Breast epithelium (tissue), 4 donors: ENCODE measurements around the gene LRP6. TPM values are rescaled to one million over a fixed set of nuclear protein-coding genes. Genes with fewer than 3 reads are reported as not detected.

ENCODE experiments used
- DNase-seq, 2 donors: peaks; one replicate each; pipeline ENCODE4 v3.0.0-alpha.2; 2019; ENCODE audit warnings: low spot score in 2 of 2
- H3K27ac ChIP-seq, 2 donors: fragments of 200-600 bp; sonication (generic) in 1 of 2; one replicate each; pipeline ENCODE4 v1.5.1; 2016 to 2019; ENCODE audit warnings: mild to moderate bottlenecking in 1 of 2
- H3K27me3 ChIP-seq, 2 donors: fragments of 200-600 bp; sonication (generic) in 1 of 2; one replicate each; pipeline versions ENCODE4 v1.5.1 to v1.6.0; 2017 to 2019; ENCODE audit warnings: control low read depth in 1 of 2, mild to moderate bottlenecking in 1 of 2
- H3K36me3 ChIP-seq: fragments of 200-600 bp; one replicate; pipeline ENCODE4 v1.5.1; 2019
- H3K4me1 ChIP-seq, 2 donors: fragments of 200-600 bp; sonication (generic); one replicate each; pipeline ENCODE4 v1.5.1; 2016 to 2019; ENCODE audit warnings: control low read depth in 1 of 2
- H3K4me3 ChIP-seq, 3 donors: fragments of 200-600 bp; sonication (generic); 1 replicate in 2 of 3; 2 replicates in 1 of 3; pipeline ENCODE4 v1.5.1; 2016 to 2019; ENCODE audit warnings: mild to moderate bottlenecking in 3 of 3, moderate library complexity in 2 of 3
- H3K9me3 ChIP-seq, 2 donors: fragments of 200-600 bp; sonication (generic) in 1 of 2; one replicate each; pipeline ENCODE4 v1.5.1; 2016 to 2019; ENCODE audit warnings: control low read depth in 1 of 2
- CTCF ChIP-seq, 3 donors: fragments of 450-650 bp; IDR thresholded peaks; one replicate each; pipeline ENCODE4 v1.5.1; 2016 to 2017; ENCODE audit warnings: antibody characterized with exemption in 3 of 3, mild to moderate bottlenecking in 3 of 3, moderate library complexity in 3 of 3
- POLR2A ChIP-seq: fragments of 450-650 bp; IDR thresholded peaks from one replicate; pipeline ENCODE4 v1.6.1; 2016; ENCODE audit warnings: antibody characterized with exemption, mild to moderate bottlenecking, moderate library complexity
- POLR2AphosphoS5 ChIP-seq, 3 donors: sonication (generic); formaldehyde crosslinking; IDR thresholded peaks; one replicate each; pipeline ENCODE4 v1.6.1; 2017; ENCODE audit warnings: antibody characterized with exemption in 3 of 3
- intact Hi-C: fragments of 100-400 bp; cut with DNase I; formaldehyde crosslinking; loops from one replicate; pipeline ENCODE4 v1.15.1; 2023; ENCODE audit warnings: low total_unique reads
- total RNA-seq, 3 donors: library from RNA; depleted of rRNA; stranded (reverse); fragments of >200 nt; gene quantifications; one replicate each; pipeline ENCODE4 v1.1.0, GENCODE V29; 2016

The LRP6 gene
- total RNA-seq, 3 donors from 2014 or later = 28.6 to 69.1 (median 52.4) TPM

- H3K27me3 ChIP-seq = no peaks in the 10 kb centered on the region
- DNase-seq = no peak
- intact Hi-C loops = no loop called here
- no peaks in the 10 kb centered on the region for H3K4me1 ChIP-seq
- no peaks in the 10 kb centered on the region for H3K36me3 ChIP-seq
- no peak overlapping the region for H3K27ac ChIP-seq
- no peaks in the 10 kb centered on the region for H3K9me3 ChIP-seq
- TF ChIP-seq CTCF (IDR thresholded peaks at IDR 0.05) (no peak), POLR2AphosphoS5 (IDR thresholded peaks at IDR 0.05) (no peak), POLR2A (no peak)
- no peak overlapping the region for H3K4me3 ChIP-seq
Observed at GRCh38 chr12:12226187-12226586, 40.7 kb downstream of the LRP6 start.

- Histone ChIP-seq H3K4me1 (no peaks in the 10 kb centered on the region), H3K4me3 (no peak overlapping the region), H3K27me3 (no peaks in the 10 kb centered on the region), H3K9me3 (no peaks in the 10 kb centered on the region), H3K36me3 (no peaks in the 10 kb centered on the region), H3K27ac (no peak overlapping the region)
- no peak for DNase-seq
- intact Hi-C loops = no loop called here
- TF ChIP-seq POLR2A (no peak), POLR2AphosphoS5 (IDR thresholded peaks at IDR 0.05) (no peak), CTCF (IDR thresholded peaks at IDR 0.05) (no peak)
Observed at GRCh38 chr12:12224240-12224940, 42.5 kb downstream of the LRP6 start.

GRCh38 chr12:12221560-12221959, 45.3 kb downstream of the LRP6 start:
- TF ChIP-seq POLR2A = no peak
- H3K27me3 ChIP-seq = no peaks in the 10 kb centered on the region
- no peaks in the 10 kb centered on the region for H3K36me3 ChIP-seq
- H3K27ac ChIP-seq = no peak overlapping the region
- DNase-seq = no peak
- no peaks in the 10 kb centered on the region for H3K9me3 ChIP-seq
- intact Hi-C loops = no loop called here
- no peak overlapping the region for H3K4me3 ChIP-seq
- H3K4me1 ChIP-seq = no peaks in the 10 kb centered on the region

- Histone ChIP-seq H3K9me3 (no peaks in the 10 kb centered on the region), H3K4me1 (no peaks in the 10 kb centered on the region), H3K27me3 (no peaks in the 10 kb centered on the region), H3K27ac (no peak overlapping the region), H3K4me3 (no peak overlapping the region), H3K36me3 (no peaks in the 10 kb centered on the region)
- intact Hi-C loops = no loop called here
- no peak for DNase-seq
- TF ChIP-seq POLR2A (no peak), POLR2AphosphoS5 (IDR thresholded peaks at IDR 0.05) (no peak), CTCF (IDR thresholded peaks at IDR 0.05) (no peak)
Observed at GRCh38 chr12:12219664-12220063, 47.2 kb downstream of the LRP6 start.

- TF ChIP-seq POLR2A (no peak), POLR2AphosphoS5 (IDR thresholded peaks at IDR 0.05) (no peak), CTCF (IDR thresholded peaks at IDR 0.05) (no peak)
- intact Hi-C loops = no loop called here
- no peaks in the 10 kb centered on the region for H3K27me3 ChIP-seq
- H3K4me3 ChIP-seq = no peak overlapping the region
- no peaks in the 10 kb centered on the region for H3K9me3 ChIP-seq
- no peaks in the 10 kb centered on the region for H3K4me1 ChIP-seq
- no peak for DNase-seq
- no peak overlapping the region for H3K27ac ChIP-seq
- no peaks in the 10 kb centered on the region for H3K36me3 ChIP-seq
Observed at GRCh38 chr12:12217018-12217359, 49.9 kb downstream of the LRP6 start.
